ENCODE results near the gene ENAH. TPM values are rescaled to one million over a fixed set of nuclear protein-coding genes. Genes with fewer than 3 reads are reported as not detected.

ENAH gene
- total RNA-seq, 4 donors from 2014 or later: 31.4 to 56.3 (median 45.3) TPM

DNA sequence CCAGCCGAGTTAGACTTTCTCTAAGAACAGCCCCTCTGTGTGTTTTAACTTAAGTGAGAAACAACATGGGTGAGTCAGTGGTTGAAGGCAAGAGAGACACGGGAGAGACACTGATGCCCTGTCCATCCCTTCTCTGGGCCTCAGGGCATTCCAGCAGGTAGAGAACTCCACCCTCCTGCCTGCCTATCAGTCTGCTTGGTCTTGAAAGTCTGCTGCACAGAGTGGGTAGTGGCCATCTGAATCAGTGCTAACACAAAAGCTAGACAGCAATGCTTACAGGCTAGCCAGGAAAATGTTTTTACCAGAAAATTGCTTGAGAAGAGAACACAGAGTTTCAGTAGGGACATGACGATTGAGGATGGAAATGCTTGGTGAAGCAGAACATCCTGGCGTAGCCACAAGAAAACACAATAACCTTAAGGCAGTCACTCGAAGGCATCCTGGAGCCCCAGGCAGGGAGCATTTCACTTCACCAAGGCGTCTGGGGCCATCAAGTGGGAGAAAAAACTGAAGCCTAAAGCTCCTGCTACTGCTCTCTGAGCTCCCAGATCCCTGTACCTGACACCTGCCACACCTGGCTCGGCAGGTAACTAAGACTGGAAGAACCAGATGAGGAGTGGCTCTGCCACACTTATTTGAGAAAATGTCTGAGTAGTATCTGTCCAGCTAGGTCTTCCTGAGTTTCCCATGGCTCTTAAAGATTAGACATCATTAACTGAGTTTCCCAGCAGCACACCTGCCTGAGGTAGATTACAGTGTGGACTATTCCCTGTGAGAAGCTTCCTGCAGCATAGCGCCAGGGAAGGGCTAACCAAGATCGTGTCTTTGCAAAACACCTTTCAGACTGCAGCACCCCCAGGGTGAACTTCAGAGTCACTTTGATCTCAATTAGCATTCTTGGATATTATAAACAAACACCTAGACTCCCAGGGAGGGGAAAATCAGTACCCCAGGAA lies 207.0 kb downstream of the ENAH start:
- DNase-seq (ENCODE audit: low spot score in 2 of 2): no peak
- peaks cover 0 to 48% (median 22%) of the 10 kb centered on the region in 4 donors for H3K4me1 ChIP-seq

DNA sequence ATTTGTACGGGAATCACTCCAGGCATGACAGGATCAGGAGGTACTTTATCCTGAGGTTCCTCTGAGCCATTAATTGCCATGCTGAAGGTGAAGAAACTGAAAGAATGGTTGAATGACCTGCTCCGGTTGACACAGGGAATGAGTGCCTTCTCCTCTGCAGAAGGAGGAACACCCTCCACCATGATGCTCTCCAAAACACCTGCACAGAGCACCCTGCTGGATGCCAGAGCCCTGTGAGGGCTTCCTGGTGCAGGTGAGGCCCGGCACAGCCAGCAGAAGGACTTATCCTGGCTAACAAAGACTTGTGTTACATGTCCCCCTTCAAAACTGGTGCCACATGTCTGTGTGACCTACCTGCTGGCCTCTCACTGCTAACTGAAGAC lies 210.8 kb downstream of the ENAH start:
- TF ChIP-seq EP300 (IDR thresholded peaks at IDR 0.05) (no peak), POLR2A (IDR thresholded peaks at IDR 0.05) (no peak), CTCF (IDR thresholded peaks at IDR 0.05) (no peak)
- peaks cover 0 to 30% (median 15%) of the 10 kb centered on the region in 4 donors for H3K4me1 ChIP-seq
- DNase-seq (ENCODE audit: low spot score in 2 of 2): no peak
- no peak overlapping the region for H3K27ac ChIP-seq
- no peaks in the 10 kb centered on the region for H3K9me3 ChIP-seq
- no peaks in the 10 kb centered on the region for H3K27me3 ChIP-seq
- 73 to 80% methylated on average over 3 of the region's 3 CpGs for WGBS, 2 donors
- no peak overlapping the region for H3K4me3 ChIP-seq
- H3K36me3 ChIP-seq: no peaks in the 10 kb centered on the region

More for the DNA sequence above, 207.0 kb downstream of the ENAH start:
- peak overlapping the region in 3 of 4 donors; percentile 51 to 68 (median 66) for H3K27ac ChIP-seq
- H3K9me3 ChIP-seq: no peaks in the 10 kb centered on the region
- H3K4me3 ChIP-seq: no peak overlapping the region
- WGBS, 2 donors: 74 to 77% methylated on average over 9 of the region's 9 CpGs
- H3K27me3 ChIP-seq: no peaks in the 10 kb centered on the region
- TF ChIP-seq EP300 (IDR thresholded peaks at IDR 0.05) (peak in 1 of 2 donors; percentile 16), POLR2A (IDR thresholded peaks at IDR 0.05) (no peak)
- no peaks in the 10 kb centered on the region for H3K36me3 ChIP-seq

DNA sequence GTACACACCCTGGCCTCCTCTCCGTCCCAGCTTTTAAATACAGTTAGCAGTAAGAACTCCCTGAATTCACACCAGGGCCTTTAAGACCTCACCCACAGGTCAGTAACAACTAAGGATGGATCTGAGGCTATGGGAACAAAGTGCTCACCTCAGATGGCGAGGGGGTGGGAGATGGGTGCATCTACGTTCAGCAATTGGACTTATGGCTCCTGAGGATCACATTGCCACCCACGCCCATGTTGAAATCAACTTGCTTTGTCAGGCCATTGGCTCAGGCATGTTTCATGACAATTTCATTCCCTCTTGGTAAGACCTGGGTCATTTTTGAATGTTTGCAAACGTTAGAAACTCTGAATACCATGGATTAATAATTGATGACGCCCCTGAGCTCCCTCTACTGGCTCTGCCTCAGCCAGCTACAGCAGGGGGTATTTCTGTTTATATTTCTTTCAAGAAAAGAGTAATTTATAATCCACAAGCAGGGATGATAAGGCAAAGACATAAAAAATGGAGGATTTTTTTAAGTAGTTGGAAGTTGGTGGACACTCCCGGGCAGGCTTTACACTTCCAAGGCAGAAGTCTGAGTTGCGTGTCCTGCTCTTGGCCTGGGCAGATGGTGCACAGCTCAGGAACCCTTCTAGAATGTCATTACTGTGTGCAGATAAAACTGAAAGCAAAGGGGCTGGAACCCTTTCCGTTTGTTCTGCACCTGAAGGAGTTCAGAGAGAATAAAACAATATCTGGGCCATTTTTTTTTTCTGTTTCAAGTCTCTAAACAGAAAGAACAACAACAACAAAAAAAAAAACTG lies 211.4 kb downstream of the ENAH start:
- H3K9me3 ChIP-seq: no peaks in the 10 kb centered on the region
- no peaks in the 10 kb centered on the region for H3K27me3 ChIP-seq
- no peak overlapping the region for H3K27ac ChIP-seq
- peaks cover 0 to 24% (median 9%) of the 10 kb centered on the region in 4 donors for H3K4me1 ChIP-seq
- TF ChIP-seq EP300 (IDR thresholded peaks at IDR 0.05): no peak
- TF ChIP-seq CTCF (IDR thresholded peaks at IDR 0.05): peak in 1 of 5 experiments; percentile 13
- H3K4me3 ChIP-seq: no peak overlapping the region
- WGBS, 2 donors: 72 to 73% methylated on average over 9 of the region's 9 CpGs
- no peak for DNase-seq (ENCODE audit: low spot score in 2 of 2)
- H3K36me3 ChIP-seq: no peaks in the 10 kb centered on the region

GRCh38 chr1:225440380-225441221 lies 212.3 kb downstream of the ENAH start:
- no peaks in the 10 kb centered on the region for H3K36me3 ChIP-seq
- H3K4me3 ChIP-seq: no peak overlapping the region
- WGBS, 2 donors: 73 to 74% methylated on average over 4 of the region's 4 CpGs
- no peak for DNase-seq (ENCODE audit: low spot score in 2 of 2)
- H3K9me3 ChIP-seq: no peaks in the 10 kb centered on the region
- peaks cover 0 to 15% (median 5%) of the 10 kb centered on the region in 4 donors for H3K4me1 ChIP-seq
- H3K27ac ChIP-seq: no peak overlapping the region
- no peaks in the 10 kb centered on the region for H3K27me3 ChIP-seq
- TF ChIP-seq POLR2A (IDR thresholded peaks at IDR 0.05) (no peak), CTCF (IDR thresholded peaks at IDR 0.05) (no peak), EP300 (IDR thresholded peaks at IDR 0.05) (no peak)
